SU-DHL-6 (cell line): ENCODE data around the gene ABHD2.

Source experiments
- CTCF ChIP-seq: fragments of 200-600 bp; sonication (generic); IDR thresholded peaks from one replicate; pipeline ENCODE4 v1.5.1; 2017; ENCODE audit warnings: antibody characterized with exemption, mild to moderate bottlenecking, low read length, moderate library complexity; ENCODE audit not compliant: insufficient read depth, poor library complexity, severe bottlenecking
- EZH2phosphoT487 ChIP-seq: fragments of 200-600 bp; sonication (generic), shearing (Covaris generic); conservative IDR thresholded peaks from 2 replicates; pipeline ENCODE4 v1.6.1; 2018; ENCODE audit warnings: mild to moderate bottlenecking, antibody characterized with exemption, low read length, moderate library complexity, mixed read lengths

- TF ChIP-seq CTCF (no peak), EZH2phosphoT487 (no peak)
Measured at GRCh38 chr15:89101302-89102193, 13.3 kb downstream of the ABHD2 start.
